ENCODE measurements around the gene FHAD1. TPM values are rescaled to one million over a fixed set of nuclear protein-coding genes. Genes with fewer than 3 reads are reported as not detected.

FHAD1 gene
- total RNA-seq, 1 experiment from 2014 or later, result 1.9 TPM

DNA sequence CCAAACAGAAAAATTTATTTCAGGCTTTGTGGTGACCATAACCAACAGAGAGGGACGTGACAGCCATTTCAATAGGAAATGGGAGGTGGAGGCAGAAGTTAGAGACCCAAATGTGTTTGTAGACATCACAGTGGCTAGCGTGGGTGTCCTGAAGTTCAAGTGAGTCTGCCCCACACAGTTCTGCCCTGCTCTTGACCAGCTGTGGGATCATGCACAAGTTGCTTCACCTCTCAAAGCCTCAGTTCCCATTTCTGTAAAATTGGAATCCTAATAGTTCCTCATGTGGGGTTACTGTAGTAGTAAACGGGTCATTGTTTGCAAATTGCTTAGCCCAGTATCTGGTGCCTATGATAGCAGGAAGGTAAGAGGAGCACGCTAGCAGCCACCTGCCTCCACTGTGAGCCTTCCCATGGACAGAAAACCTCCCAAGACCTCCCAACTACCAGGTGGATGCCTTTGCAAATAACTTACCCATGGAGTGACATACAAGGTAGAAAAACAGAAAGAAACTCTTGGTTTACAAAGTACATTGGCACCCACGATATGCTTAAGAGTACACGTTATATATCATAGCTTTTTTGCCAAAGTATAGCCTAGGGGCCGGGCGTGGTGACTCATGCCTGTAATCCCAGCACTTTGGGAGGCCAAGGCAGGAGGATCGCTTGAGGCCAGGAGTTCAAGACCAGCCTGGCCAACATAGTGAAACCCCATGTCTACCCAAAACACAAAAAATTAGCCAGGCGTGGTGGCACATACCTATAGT, 29.1 kb downstream of the FHAD1 start:
- TF ChIP-seq, protein P1, sequence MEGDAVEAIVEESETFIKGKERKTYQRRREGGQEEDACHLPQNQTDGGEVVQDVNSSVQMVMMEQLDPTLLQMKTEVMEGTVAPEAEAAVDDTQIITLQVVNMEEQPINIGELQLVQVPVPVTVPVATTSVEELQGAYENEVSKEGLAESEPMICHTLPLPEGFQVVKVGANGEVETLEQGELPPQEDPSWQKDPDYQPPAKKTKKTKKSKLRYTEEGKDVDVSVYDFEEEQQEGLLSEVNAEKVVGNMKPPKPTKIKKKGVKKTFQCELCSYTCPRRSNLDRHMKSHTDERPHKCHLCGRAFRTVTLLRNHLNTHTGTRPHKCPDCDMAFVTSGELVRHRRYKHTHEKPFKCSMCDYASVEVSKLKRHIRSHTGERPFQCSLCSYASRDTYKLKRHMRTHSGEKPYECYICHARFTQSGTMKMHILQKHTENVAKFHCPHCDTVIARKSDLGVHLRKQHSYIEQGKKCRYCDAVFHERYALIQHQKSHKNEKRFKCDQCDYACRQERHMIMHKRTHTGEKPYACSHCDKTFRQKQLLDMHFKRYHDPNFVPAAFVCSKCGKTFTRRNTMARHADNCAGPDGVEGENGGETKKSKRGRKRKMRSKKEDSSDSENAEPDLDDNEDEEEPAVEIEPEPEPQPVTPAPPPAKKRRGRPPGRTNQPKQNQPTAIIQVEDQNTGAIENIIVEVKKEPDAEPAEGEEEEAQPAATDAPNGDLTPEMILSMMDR (conservative IDR thresholded peaks at IDR 0.05), result no peak
- Histone ChIP-seq H3K18ac (ENCODE audit: insufficient read length, low read depth, low read length) (no peak overlapping the region), H3T11ph (ENCODE audit: low read length) (no peak overlapping the region), H2AFZ (ENCODE audit: low read length) (no peak overlapping the region), H3K14ac (ENCODE audit: insufficient read depth, low read length) (no peak overlapping the region), H3K4ac (ENCODE audit: low read depth, low read length) (no peak overlapping the region), H2BK5ac (ENCODE audit: insufficient read length, low read length) (no peak overlapping the region), H3K9me3 (ENCODE audit: control insufficient read depth, low read depth, low read length) (no peaks in the 10 kb centered on the region), H2AK5ac (ENCODE audit: insufficient read length, low read length) (no peak overlapping the region), H3K56ac (ENCODE audit: insufficient read length, low read depth, low read length) (no peak overlapping the region), H4K20me1 (ENCODE audit: control insufficient read depth, insufficient read depth, insufficient read length) (no peaks in the 10 kb centered on the region), H3K27ac (ENCODE audit: insufficient read length, low read depth, low read length) (no peak overlapping the region), H3K23me2 (ENCODE audit: insufficient read length, low read depth, low read length, poor library complexity, severe bottlenecking) (no peaks in the 10 kb centered on the region), H3K4me1 (ENCODE audit: insufficient read depth, low read length) (no peaks in the 10 kb centered on the region), H2BK20ac (ENCODE audit: low read depth, low read length, poor library complexity, severe bottlenecking) (no peak overlapping the region), H2BK120ac (ENCODE audit: low read depth, low read length, poor library complexity, severe bottlenecking) (no peak overlapping the region), H4K5ac (ENCODE audit: insufficient read length, low read depth, low read length) (no peak overlapping the region), H4K91ac (ENCODE audit: insufficient read length, low read depth, low read length) (no peak overlapping the region), H3K27me3 (ENCODE audit: insufficient read depth, low read length) (no peaks in the 10 kb centered on the region), H3K79me2 (ENCODE audit: insufficient read depth, low read length) (no peaks in the 10 kb centered on the region), H4K8ac (replicated peaks; ENCODE audit: insufficient read length, low read depth, low read length) (no peak overlapping the region), H3K23ac (ENCODE audit: insufficient read length, low read depth, low read length) (no peak overlapping the region), H2BK15ac (ENCODE audit: low read depth, low read length) (no peak overlapping the region), H3K4me2 (ENCODE audit: insufficient read depth, insufficient read length, low read length) (no peak overlapping the region), H2BK12ac (ENCODE audit: insufficient read length, low read depth, low read length) (no peak overlapping the region), H3K9ac (ENCODE audit: extremely low read depth, insufficient read length, low read length) (no peak overlapping the region), H3K79me1 (ENCODE audit: insufficient read depth, low read depth, low read length, poor library complexity, severe bottlenecking) (no peaks in the 10 kb centered on the region)
- H3K27ac Mint-ChIP-seq, result no peak overlapping the region
- H3K36me3 Mint-ChIP-seq (ENCODE audit: insufficient read depth in 1 of 3, low read depth in 3 of 3), result no peaks in the 10 kb centered on the region
- no peak overlapping the region; a peak in 1 of 5 replicates for H3K4me3 Mint-ChIP-seq
- DNase-seq, result no peak
- peaks cover 8 to 12% of the 10 kb centered on the region in 2 experiments for H3K4me1 Mint-ChIP-seq
- H3K27me3 Mint-ChIP-seq (ENCODE audit: low read depth), result peaks cover 23% of the 10 kb centered on the region
- H3K9me3 Mint-ChIP-seq, result peaks cover 0 to 4% of the 10 kb centered on the region in 2 experiments; a peak in 1 of 5 replicates
- WGBS (ENCODE audit: extremely low coverage, insufficient read length, low lambda C conversion rate), result no CpG with 5 or more reads among the region's 10 CpGs
